DMS53 (cell line): ENCODE data around the gene LZTR1.

ENCODE experiments used
- DNase-seq: peaks from one replicate; lab custom pipeline; 2025; lab: John Stamatoyannopoulos, UW

The LZTR1 gene

DNA sequence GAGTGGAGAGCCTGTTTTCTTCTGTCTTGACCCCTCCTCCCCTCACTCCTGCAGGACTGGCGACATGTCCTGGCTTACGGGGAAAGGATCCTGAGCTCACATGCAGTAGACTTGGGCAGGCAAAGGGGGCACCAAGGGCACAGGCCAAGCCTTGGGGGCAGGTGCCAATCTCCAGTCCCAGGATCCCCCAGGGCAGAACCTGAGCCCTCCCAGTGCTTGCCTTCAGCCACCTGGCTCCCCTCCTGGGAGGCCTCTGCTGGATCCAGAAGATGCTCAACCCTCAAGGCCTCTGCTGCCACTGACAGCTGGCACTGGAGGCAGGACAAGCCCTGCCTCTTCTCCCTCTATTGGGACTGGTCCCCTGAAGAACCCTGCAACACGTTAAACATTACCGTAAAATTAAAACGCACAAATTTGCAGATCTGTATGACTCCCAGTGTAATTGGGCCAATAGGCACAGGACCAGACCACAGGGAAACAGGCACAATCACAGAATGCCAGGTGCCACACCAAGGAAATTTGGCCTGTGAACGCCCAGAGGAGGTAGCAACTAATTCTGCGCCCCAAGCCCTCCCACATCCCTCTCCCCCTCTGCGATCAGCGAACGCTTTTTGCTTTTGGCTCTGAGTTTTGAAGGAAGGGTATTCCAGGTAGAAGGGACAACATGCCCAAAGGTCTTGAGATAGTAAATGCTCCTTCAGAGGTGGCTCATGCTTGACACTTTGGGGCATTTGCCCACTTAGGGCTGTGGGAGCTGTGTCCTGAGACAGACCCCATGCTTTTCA lies 967 bp upstream of the LZTR1 start:
- no peak for DNase-seq

DNA sequence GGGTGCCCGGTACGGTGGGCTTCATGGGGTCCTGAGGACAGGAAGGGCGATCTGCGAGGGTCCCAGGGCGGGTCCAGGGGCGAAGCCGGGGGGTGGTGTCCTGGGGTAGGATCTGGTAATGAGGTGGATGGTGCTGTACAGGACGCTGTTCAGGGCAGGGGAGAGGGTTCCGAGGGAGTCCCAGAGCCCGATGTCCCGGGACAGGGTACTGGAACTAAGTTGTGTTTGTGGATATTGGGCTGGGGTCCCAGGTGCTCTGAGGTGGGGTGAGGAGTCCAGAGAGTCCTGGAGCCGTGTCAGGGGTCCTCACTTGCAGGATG lies 426 bp downstream of the LZTR1 start:
- no peak for DNase-seq

GRCh38 chr22:20983081-20983771 lies 1.1 kb downstream of the LZTR1 start:
- DNase-seq: no peak

DNA sequence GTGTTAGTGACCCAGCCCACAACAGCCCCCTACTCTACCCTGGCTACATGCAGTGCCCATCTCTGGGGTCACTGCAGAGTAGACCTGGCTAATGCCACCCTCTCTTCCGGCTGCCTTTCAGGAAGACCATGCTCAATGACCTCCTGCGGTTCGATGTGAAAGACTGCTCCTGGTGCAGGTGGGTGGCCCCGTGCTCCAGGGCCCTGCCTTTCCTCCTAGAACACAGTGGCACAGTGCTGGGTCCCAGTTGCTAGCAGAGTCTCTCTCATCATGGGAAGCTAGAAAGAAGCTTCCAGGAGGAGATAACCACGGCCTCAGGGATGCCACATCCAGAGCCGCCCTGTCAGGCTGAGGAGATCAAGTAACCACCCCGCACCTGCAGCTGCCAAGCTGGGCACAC lies 3.6 kb downstream of the LZTR1 start:
- DNase-seq: no peak

GRCh38 chr22:20986365-20986764 lies 4.3 kb downstream of the LZTR1 start:
- no peak for DNase-seq

DNA sequence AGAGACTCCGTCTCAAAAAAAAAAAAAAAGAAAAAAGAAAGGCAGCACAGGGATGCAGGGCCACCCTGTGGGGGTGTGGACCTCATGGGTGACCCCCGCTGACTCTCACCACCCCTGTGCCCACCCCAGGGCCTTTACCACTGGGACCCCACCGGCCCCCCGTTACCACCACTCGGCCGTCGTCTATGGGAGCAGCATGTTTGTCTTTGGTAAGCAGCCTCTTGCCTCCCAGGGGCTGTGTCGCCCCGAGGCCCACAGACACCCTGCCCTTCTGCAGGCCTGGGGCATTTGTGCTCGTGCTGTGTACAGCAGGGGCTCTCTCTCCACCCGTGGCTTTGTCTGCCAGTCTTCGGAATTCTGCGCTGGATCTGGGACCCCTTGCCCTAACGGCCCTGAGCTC lies 5.3 kb downstream of the LZTR1 start:
- DNase-seq: no peak

DNA sequence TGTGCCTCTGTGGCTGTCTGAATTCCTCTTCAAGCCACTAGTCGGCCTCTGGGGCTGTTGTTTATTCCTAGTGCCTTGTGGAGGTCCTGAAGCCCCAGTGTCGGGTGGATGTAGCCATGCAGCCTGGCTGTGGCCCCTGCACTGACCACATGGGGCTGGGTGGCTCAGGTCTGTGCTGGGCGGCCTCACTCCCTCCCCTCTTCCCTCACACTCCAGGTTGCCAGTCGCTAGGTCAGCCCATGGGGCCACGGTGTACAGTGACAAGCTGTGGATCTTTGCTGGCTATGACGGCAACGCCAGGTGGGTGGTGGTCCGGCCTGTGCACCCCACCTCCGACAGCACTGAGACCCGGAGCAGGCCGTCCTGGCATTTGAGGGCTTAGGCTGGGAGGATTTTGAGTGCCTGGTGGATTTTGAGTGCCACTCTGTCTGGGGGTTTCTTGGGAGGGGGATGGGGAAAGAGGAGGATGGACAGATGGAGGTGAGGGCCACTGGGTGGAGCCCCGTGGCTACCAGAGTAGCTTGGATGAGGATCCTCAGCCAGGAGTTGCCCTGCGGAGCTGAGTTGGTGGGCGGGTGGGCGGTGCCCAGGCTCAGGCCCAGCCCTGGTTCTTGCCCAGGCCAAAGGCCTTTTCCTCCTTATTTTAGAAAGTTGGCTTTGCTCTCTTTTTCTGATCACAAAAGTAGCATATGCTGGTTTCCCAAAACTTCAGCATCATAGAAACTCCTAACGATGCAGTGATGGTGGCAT lies 6.7 kb downstream of the LZTR1 start:
- DNase-seq: no peak

DNA sequence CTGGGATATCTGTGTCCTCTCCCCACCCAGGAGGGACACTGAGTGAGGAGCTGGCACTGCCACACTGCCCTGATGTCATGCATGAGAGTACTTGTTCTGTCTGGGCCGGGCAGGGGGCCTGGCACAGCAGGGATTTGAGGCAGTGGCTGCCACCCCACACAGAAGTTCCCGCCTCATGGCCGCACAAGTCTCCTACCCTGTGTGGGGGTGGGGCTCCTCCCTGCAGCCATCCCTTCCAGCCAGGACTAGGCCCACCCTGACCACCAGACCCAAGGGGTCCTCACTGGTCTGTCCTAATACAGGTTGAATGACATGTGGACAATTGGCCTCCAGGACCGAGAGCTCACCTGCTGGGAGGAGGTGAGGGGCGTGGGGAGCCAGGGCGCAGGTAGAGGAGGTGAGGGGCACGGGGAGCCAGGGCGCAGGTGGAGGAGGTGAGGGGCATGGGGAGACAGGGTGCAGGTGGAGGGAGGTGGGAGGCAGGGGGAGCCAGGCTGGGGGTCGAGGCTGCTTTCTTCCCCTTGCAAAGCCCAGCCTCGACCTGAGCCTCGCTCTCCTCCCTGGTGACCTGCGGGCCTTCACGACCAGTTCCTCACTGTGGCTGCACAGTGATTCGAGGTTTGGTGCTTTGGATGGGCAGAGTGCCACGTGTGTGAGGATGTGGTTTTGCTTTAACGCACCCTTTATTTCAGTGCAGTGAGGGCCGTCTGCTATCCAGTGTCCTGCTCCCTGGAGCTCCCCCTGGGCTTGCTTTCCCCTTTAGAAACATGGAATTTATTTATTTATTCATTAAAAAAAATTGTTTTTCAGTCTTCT lies 7.4 kb downstream of the LZTR1 start:
- DNase-seq: no peak

DNA sequence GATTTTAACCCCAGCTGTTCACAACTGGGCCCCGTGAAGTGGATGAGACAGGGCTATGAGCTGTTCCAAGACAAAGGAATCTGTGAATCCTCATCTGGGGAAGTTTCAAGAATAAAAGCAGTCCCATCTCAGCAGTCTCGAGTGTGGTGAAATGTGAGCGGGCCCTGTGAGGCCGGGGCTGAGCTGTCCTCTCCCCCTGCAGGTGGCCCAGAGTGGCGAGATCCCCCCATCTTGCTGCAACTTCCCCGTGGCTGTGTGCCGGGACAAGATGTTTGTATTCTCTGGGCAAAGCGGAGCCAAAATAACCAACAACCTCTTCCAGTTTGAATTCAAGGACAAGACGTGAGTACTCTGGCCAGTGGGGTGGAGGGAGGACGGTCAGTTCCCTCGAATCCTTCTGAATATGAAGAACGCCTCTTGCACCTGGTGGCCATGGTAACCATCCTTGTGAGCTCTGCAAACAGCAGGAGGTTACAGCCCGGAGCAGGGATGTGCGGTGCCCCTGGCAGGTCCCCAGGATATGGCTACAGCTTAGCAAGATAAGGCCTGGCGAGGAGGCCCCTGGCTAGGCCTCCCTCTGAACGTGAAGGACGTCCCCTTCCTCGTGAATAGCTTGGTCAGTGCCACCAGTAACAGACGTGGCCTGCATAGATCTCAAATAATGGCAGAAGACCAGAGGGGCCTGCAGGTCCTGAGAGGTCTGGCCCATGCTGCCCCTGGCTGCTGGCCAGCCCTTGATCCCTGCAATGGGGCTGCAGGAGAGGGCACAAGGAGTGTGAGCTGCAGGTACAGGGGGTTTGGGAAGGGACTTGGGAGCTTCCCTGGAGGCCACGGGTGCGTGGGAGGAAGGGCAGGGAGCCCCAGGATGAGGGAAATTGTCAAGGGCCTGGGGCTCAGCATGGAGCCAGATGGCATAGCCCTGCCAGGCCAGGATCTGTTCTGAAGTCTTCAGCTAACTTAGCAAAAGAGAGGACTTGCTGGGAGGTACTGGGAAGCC lies 8.4 kb downstream of the LZTR1 start:
- DNase-seq: no peak

DNA sequence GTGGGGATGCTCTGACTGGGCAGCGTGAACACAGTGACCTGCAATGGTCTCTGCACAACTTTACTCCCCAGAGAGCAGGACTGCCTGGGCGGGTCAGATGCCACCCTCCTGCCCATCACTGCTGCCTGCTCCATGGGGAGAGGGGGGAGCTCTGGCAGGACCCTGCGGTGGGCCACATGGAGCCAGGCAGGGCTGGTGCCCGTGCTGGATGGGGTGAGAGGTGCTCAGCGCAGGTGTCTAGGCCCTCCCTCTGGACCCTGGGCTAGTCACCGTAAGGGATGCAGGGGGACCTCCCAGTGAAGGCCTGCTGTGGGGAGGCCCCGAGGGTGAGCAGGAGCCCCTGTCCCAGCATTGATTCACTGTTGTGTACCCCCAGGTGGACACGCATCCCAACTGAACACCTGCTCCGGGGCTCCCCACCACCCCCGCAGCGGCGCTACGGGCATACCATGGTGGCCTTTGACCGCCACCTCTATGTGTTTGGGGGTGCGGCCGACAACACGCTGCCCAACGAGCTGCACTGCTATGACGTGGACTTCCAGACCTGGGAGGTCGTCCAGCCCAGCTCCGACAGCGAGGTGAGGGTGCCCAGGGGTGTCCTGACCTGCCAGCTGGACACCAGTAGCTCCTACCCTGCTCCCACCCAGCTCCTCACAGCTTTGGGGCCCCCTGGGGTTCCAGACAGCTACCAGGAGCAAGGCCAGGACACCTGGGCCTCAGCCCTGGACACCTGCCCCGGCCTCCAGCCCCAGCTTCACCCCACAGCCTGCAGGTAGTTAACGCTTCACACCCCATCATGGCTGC lies 9.4 kb downstream of the LZTR1 start:
- no peak for DNase-seq

DNA sequence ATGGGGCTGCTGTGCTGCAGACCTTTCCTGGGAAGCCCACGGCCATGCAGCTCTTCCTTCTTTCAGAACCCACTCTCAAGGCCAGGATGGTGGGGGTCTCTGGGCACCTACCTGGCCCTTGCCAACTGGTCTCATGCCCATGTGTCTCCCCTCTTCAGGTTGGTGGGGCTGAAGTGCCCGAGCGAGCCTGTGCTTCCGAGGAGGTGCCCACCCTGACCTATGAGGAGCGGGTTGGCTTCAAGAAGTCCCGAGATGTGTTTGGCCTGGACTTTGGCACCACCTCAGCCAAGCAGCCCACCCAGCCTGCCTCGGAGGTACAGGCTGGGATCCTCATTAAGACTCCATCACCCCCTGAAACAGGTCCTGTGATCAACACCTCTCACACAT lies 10.0 kb downstream of the LZTR1 start:
- no peak for DNase-seq

GRCh38 chr22:20992456-20993303 lies 10.6 kb downstream of the LZTR1 start:
- DNase-seq: no peak

- DNase-seq: no peak
Observed at GRCh38 chr22:20993304-20994127, 11.4 kb downstream of the LZTR1 start.

DNA sequence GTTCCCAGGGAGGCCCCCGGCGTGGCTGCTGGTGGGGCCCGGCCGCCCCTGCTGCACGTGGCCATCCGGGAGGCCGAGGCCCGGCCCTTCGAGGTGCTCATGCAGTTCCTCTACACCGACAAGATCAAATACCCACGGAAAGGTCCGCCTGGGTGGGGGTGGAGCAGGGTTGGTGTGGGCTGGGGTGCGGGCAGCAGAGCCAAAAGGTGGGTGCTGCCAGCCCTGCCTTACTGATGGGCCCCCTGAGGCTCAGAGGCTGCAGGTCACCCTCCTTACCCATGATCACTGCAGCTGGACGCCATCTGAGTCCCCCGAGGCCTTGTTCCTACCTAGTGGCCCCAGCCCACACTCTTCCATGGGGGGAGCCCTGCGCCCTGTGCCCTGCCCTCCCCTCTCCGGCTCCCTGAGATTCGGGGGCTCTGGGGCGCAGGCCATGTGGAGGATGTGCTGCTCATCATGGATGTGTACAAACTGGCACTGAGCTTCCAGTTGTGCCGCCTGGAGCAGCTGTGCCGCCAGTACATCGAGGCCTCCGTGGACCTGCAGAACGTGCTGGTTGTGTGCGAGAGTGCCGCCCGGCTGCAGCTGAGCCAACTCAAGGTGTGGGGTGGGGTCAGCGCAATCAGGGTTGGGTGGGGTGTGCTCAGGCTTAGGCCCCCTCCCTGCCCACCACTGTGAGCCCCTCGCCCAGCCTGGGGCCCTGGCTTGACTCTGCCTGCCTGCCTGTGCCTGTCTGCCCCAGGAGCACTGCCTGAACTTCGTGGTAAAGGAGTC lies 12.2 kb downstream of the LZTR1 start:
- no peak for DNase-seq

GRCh38 chr22:20994902-20995241 lies 12.8 kb downstream of the LZTR1 start:
- no peak for DNase-seq

DNA sequence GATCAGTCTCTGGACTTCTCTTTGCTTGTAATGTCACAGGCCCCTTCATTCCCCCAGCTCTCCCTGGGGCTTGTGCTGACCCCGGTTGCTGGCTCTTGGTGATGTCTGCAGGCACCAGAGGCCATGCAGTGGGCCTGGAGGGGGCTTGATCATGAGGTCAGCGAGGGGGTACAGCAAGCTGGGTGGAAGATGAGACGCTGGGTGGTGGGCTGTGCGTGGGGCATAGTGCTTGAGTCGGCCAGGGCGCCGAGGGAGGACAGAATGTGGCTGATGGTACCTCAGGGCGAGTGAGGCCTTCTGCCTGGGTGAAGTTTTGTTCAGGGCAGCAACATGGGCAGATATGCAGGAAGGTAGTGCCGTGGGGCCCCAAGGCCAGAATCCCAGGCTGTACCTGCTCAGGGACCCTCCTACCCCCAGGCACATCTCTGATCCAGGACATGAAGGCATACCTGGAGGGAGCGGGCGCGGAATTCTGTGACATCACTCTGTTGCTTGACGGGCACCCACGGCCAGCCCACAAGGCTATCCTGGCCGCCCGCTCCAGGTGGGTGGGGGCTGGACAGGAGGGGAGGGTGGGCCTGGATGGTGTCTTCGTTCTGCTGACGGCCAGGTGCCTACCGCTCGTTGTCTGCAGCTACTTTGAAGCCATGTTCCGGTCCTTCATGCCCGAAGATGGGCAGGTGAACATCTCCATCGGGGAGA lies 13.4 kb downstream of the LZTR1 start:
- no peak for DNase-seq

GRCh38 chr22:20996031-20996410 lies 13.9 kb downstream of the LZTR1 start:
- DNase-seq: no peak
